ENCODE results near the gene C6orf118. TPM values are rescaled to one million over a fixed set of nuclear protein-coding genes. Genes with fewer than 3 reads are reported as not detected.

C6orf118 gene
- total and polyA plus RNA-seq, 2 donors (not counting 3 experiments of a cell fraction or from before 2014, with no cell fraction given), result not detected

GRCh38 chr6:165268987-165269386, 40.4 kb downstream of the C6orf118 start:
- H2AFZ ChIP-seq (ENCODE audit: low read depth, low read length), result no peak overlapping the region
- BruUV-seq (replicated peaks), result no TSS peak
- ChIA-PET CTCF (no interaction called here), POLR2A (no interaction called here)
- H3K27ac ChIP-seq (ENCODE audit: insufficient read depth, low read depth, low read length), result no peak overlapping the region
- no peaks in the 10 kb centered on the region for H3K36me3 ChIP-seq (ENCODE audit: control insufficient read depth in 2 of 2, extremely low read depth in 1 of 2, insufficient read depth in 2 of 2, low read length in 2 of 2)
- dilution Hi-C loops (cut with MboI; ENCODE audit: extremely low pct_ligation_motif_present, low sequenced_read_pairs), result no loop called here
- H3K4me1 ChIP-seq (ENCODE audit: control insufficient read depth, extremely low read depth, insufficient read depth, low read length), result no peaks in the 10 kb centered on the region
- intact Hi-C loops (cut with micrococcal nuclease), result no loop called here
- H3K4me3 ChIP-seq (replicated peaks in 1 of 3; ENCODE audit: insufficient read depth in 1 of 3, low read depth in 1 of 3, low read length in 3 of 3), result no peak overlapping the region
- no peaks in the 10 kb centered on the region for H4K20me1 ChIP-seq (replicated peaks; ENCODE audit: control insufficient read depth, extremely low read depth, insufficient read depth, low read length)
- TF ChIP-seq JUN (IDR thresholded peaks at IDR 0.05; ENCODE audit: borderline replicate concordance, insufficient read depth, insufficient read length, low read depth), result no peak
- no peak for TF ChIP-seq EZH2 (IDR thresholded peaks at IDR 0.05; ENCODE audit: borderline replicate concordance, low read depth, low read length, severe bottlenecking)
- no peak for TF ChIP-seq FOS (IDR thresholded peaks at IDR 0.05; ENCODE audit: borderline replicate concordance, insufficient read depth, low read length)
- no peak for TF ChIP-seq MAX (IDR thresholded peaks at IDR 0.05; ENCODE audit: insufficient read depth, insufficient read length)
- TF ChIP-seq GATA2 (IDR thresholded peaks at IDR 0.05; ENCODE audit: insufficient read depth, insufficient read length, low read depth, low read length), result no peak
- no peak for TF ChIP-seq POLR2A (IDR thresholded peaks at IDR 0.05; ENCODE audit: low read depth, low read length)
- no peak overlapping the region for H3K4me2 ChIP-seq (ENCODE audit: insufficient read depth, low read length)
- H3K79me2 ChIP-seq (ENCODE audit: control insufficient read depth, insufficient read depth, low read length), result no peaks in the 10 kb centered on the region
- H3K9me3 ChIP-seq (replicated peaks; ENCODE audit: control insufficient read depth, insufficient read depth, low read length), result no peaks in the 10 kb centered on the region
- no peak for DNase-seq (ENCODE audit: low read depth, low spot score)
- no peak overlapping the region for H3K9ac ChIP-seq (replicated peaks; ENCODE audit: extremely low read depth, insufficient read depth, low read length)
- FAIRE-seq, result no peak
- no peaks in the 10 kb centered on the region for H3K9me1 ChIP-seq (replicated peaks; ENCODE audit: control insufficient read depth, extremely low read depth, insufficient read depth, low read length)
- H3K27me3 ChIP-seq (ENCODE audit: control insufficient read depth in 2 of 2, insufficient read depth in 2 of 2, low read length in 2 of 2), result no peaks in the 10 kb centered on the region

DNA sequence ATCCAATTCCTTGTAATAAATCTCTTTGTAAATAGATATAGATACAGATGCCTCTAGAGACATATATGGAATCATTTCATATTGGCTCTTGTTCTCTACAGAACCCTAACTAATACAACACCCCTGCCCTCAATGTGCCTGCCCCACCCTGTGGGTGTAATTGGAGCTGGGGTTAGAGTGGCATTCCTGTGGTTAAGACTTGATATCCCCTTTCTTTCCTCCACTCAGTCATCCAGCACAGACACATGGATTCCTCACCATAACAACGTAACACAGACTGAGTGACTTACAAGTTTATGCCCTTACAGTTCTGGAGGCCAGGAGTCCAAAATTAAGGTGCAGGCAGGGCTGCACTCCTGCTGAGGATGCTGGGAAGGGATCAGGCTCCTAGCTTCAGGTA, 42.8 kb downstream of the C6orf118 start:
- Histone ChIP-seq H3K4me1 (ENCODE audit: control insufficient read depth, extremely low read depth, insufficient read depth, low read length) (no peaks in the 10 kb centered on the region), H3K9me3 (replicated peaks; ENCODE audit: control insufficient read depth, insufficient read depth, low read length) (peaks cover 1% of the 10 kb centered on the region), H4K20me1 (replicated peaks; ENCODE audit: control insufficient read depth, extremely low read depth, insufficient read depth, low read length) (no peaks in the 10 kb centered on the region), H3K79me2 (ENCODE audit: control insufficient read depth, insufficient read depth, low read length) (no peaks in the 10 kb centered on the region), H3K9me1 (replicated peaks; ENCODE audit: control insufficient read depth, extremely low read depth, insufficient read depth, low read length) (no peaks in the 10 kb centered on the region), H3K4me3 (replicated peaks in 1 of 3; ENCODE audit: insufficient read depth in 1 of 3, low read depth in 1 of 3, low read length in 3 of 3) (no peak overlapping the region), H3K4me2 (ENCODE audit: insufficient read depth, low read length) (no peak overlapping the region), H3K27me3 (ENCODE audit: control insufficient read depth in 2 of 2, insufficient read depth in 2 of 2, low read length in 2 of 2) (no peaks in the 10 kb centered on the region), H3K27ac (ENCODE audit: insufficient read depth, low read depth, low read length) (no peak overlapping the region), H2AFZ (ENCODE audit: low read depth, low read length) (no peak overlapping the region), H3K36me3 (ENCODE audit: control insufficient read depth in 2 of 2, extremely low read depth in 1 of 2, insufficient read depth in 2 of 2, low read length in 2 of 2) (no peaks in the 10 kb centered on the region), H3K9ac (replicated peaks; ENCODE audit: extremely low read depth, insufficient read depth, low read length) (no peak overlapping the region)
- intact Hi-C loops (cut with micrococcal nuclease) (no loop called here), dilution Hi-C loops (cut with MboI; ENCODE audit: extremely low pct_ligation_motif_present, low sequenced_read_pairs) (no loop called here)
- CTCF ChIA-PET, result no interaction called here
- no TSS peak for BruUV-seq (replicated peaks)
- POLR2A ChIA-PET, result no interaction called here
- TF ChIP-seq FOS (IDR thresholded peaks at IDR 0.05; ENCODE audit: borderline replicate concordance, insufficient read depth, low read length) (no peak), MYC (IDR thresholded peaks at IDR 0.05; ENCODE audit: low read depth, low read length) (no peak), GATA2 (IDR thresholded peaks at IDR 0.05; ENCODE audit: insufficient read depth, insufficient read length, low read depth, low read length) (no peak), CTCF (IDR thresholded peaks at IDR 0.05; ENCODE audit: extremely low read depth in 1 of 2, insufficient read depth in 1 of 2, low read depth in 1 of 2, low read length in 2 of 2) (no peak), EZH2 (IDR thresholded peaks at IDR 0.05; ENCODE audit: borderline replicate concordance, low read depth, low read length, severe bottlenecking) (no peak), JUN (IDR thresholded peaks at IDR 0.05; ENCODE audit: borderline replicate concordance, insufficient read depth, insufficient read length, low read depth) (no peak), POLR2A (IDR thresholded peaks at IDR 0.05; ENCODE audit: low read depth, low read length) (no peak), POLR2AphosphoS5 (IDR thresholded peaks at IDR 0.05; ENCODE audit: insufficient read depth, low read depth, low read length) (no peak), MAX (IDR thresholded peaks at IDR 0.05; ENCODE audit: insufficient read depth, insufficient read length) (no peak)
- DNase-seq (ENCODE audit: low read depth, low spot score) (no peak), FAIRE-seq (no peak)

Measured in endothelial cell of umbilical vein (primary cell).